Natural killer cell (primary cell): ENCODE results near the gene SLC7A6OS. TPM values are rescaled to one million over a fixed set of nuclear protein-coding genes. Genes with fewer than 3 reads are reported as not detected.

Experiments used
- ATAC-seq, 3 donors: fragments of 150-1000 bp in 2 of 3; fragments of 200-7000 bp in 1 of 3; cut with Tn5 transposase; 1 replicate in 1 of 3; 2 replicates in 2 of 3; pipeline ENCODE4 v1.10.0; 2021; ENCODE audit warnings: mild to moderate bottlenecking in 2 of 3, moderate library complexity in 2 of 3
- DNase-seq, 2 donors: peaks; one replicate each; pipeline versions ENCODE4 v3.0.0 to v3.0.0-alpha.2; 2013 to 2021; ENCODE audit warnings: mixed read lengths in 1 of 2
- H3K27ac ChIP-seq: one replicate; pipeline ENCODE4 v1.5.1; 2013; ENCODE audit warnings: mild to moderate bottlenecking, low read length
- H3K27me3 ChIP-seq: one replicate; pipeline ENCODE4 v1.6.1; 2013; ENCODE audit warnings: low read length; ENCODE audit not compliant: control insufficient read depth, insufficient read depth
- H3K36me3 ChIP-seq: one replicate; pipeline ENCODE4 v1.6.1; 2013; ENCODE audit warnings: low read length; ENCODE audit not compliant: control insufficient read depth, insufficient read depth
- H3K4me1 ChIP-seq: one replicate; pipeline ENCODE4 v1.6.1; 2013; ENCODE audit warnings: low read length; ENCODE audit not compliant: control insufficient read depth, insufficient read depth
- H3K4me3 ChIP-seq: one replicate; pipeline ENCODE4 v1.5.1; 2013; ENCODE audit warnings: low read length
- H3K9me3 ChIP-seq: one replicate; pipeline ENCODE4 v1.6.1; 2013; ENCODE audit warnings: low read length; ENCODE audit not compliant: control insufficient read depth, insufficient read depth
- H3K27ac Mint-ChIP-seq, 2 donors: one replicate each; pipeline ENCODE4 v1.8.0; 2022; ENCODE audit warnings: mild to moderate bottlenecking in 2 of 2, mixed read lengths in 2 of 2, moderate library complexity in 1 of 2
- H3K27me3 Mint-ChIP-seq, 2 donors: one replicate each; pipeline ENCODE4 v1.8.0; 2022; ENCODE audit warnings: low read depth in 2 of 2, mixed read lengths in 2 of 2
- H3K36me3 Mint-ChIP-seq: one replicate; pipeline ENCODE4 v1.8.0; 2022; ENCODE audit warnings: mixed read lengths
- H3K4me1 Mint-ChIP-seq, 2 donors: one replicate each; pipeline ENCODE4 v1.8.0; 2022; ENCODE audit warnings: mixed read lengths in 2 of 2
- H3K4me3 Mint-ChIP-seq: one replicate; pipeline ENCODE4 v1.8.0; 2022; ENCODE audit warnings: mild to moderate bottlenecking, moderate library complexity, mixed read lengths
- H3K9me3 Mint-ChIP-seq, 2 donors: one replicate each; pipeline ENCODE4 v1.8.0; 2022; ENCODE audit warnings: mixed read lengths in 2 of 2
- WGBS: methylation state at CpG from one replicate; pipeline ENCODE4 v1.1.7; 2013; ENCODE audit warnings: missing lambda C conversion rate; ENCODE audit not compliant: insufficient coverage; 5-methylcytosine and 5-hydroxymethylcytosine counted together
- intact Hi-C: fragments of 100-400 bp; cut with micrococcal nuclease; formaldehyde crosslinking; loops from one replicate; pipeline ENCODE4 v1.14.2; 2022
- total RNA-seq, 4 donors: library from RNA; stranded (reverse); fragments of 120-200 nt in 1 of 4; gene quantifications; one replicate each; pipeline versions ENCODE4 v1.2.3 to v1.2.4, GENCODE V29; 2013 to 2022
- TF ChIP-seq, protein P1 (sequence below): fragments of 200-600 bp; IDR thresholded peaks from one replicate; pipeline ENCODE4 v1.8.0; 2022; ENCODE audit warnings: antibody characterized with exemption

Gene SLC7A6OS
- total RNA-seq, 3 donors from 2014 or later (not counting 1 experiment from before 2014, with no cell fraction given): 46.3 to 57.3 (median 56.1) TPM

- H3K9me3 ChIP-seq: no peaks in the 10 kb centered on the region
- H3K4me1 ChIP-seq: no peaks in the 10 kb centered on the region
- H3K36me3 ChIP-seq: peaks cover 77% of the 10 kb centered on the region
- no peaks in the 10 kb centered on the region for H3K36me3 Mint-ChIP-seq
- H3K27me3 Mint-ChIP-seq: no peaks in the 10 kb centered on the region
- DNase-seq (no peak), ATAC-seq (no peak)
- 97% methylated on average over 27 of the region's 27 CpGs for WGBS
- H3K9me3 Mint-ChIP-seq: no peaks in the 10 kb centered on the region
- no peak overlapping the region for H3K4me3 ChIP-seq
- no peak overlapping the region for H3K27ac ChIP-seq
- H3K4me3 Mint-ChIP-seq: no peak overlapping the region
- peaks cover 0 to 7% of the 10 kb centered on the region in 2 donors for H3K4me1 Mint-ChIP-seq
- H3K27me3 ChIP-seq: no peaks in the 10 kb centered on the region
- TF ChIP-seq, protein P1, sequence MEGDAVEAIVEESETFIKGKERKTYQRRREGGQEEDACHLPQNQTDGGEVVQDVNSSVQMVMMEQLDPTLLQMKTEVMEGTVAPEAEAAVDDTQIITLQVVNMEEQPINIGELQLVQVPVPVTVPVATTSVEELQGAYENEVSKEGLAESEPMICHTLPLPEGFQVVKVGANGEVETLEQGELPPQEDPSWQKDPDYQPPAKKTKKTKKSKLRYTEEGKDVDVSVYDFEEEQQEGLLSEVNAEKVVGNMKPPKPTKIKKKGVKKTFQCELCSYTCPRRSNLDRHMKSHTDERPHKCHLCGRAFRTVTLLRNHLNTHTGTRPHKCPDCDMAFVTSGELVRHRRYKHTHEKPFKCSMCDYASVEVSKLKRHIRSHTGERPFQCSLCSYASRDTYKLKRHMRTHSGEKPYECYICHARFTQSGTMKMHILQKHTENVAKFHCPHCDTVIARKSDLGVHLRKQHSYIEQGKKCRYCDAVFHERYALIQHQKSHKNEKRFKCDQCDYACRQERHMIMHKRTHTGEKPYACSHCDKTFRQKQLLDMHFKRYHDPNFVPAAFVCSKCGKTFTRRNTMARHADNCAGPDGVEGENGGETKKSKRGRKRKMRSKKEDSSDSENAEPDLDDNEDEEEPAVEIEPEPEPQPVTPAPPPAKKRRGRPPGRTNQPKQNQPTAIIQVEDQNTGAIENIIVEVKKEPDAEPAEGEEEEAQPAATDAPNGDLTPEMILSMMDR: no peak
- H3K27ac Mint-ChIP-seq: no peak overlapping the region
- intact Hi-C loops: no loop called here
Measured at GRCh38 chr16:68348639-68349445, 38.1 kb upstream of the SLC7A6OS start.

GRCh38 chr16:68347605-68348004 lies 36.9 kb upstream of the SLC7A6OS start:
- ATAC-seq (no peak), DNase-seq (no peak)
- WGBS: 67% methylated on average over 3 of the region's 4 CpGs
- Mint-ChIP-seq H3K27ac (no peak overlapping the region), H3K4me3 (no peak overlapping the region), H3K9me3 (no peaks in the 10 kb centered on the region), H3K27me3 (no peaks in the 10 kb centered on the region), H3K4me1 (peaks cover 0 to 7% of the 10 kb centered on the region in 2 donors), H3K36me3 (no peaks in the 10 kb centered on the region)
- H3K27ac ChIP-seq: no peak overlapping the region
- H3K4me3 ChIP-seq: no peak overlapping the region
- no peaks in the 10 kb centered on the region for H3K4me1 ChIP-seq
- no peaks in the 10 kb centered on the region for H3K9me3 ChIP-seq
- peaks cover 70% of the 10 kb centered on the region for H3K36me3 ChIP-seq
- intact Hi-C loops: no loop called here
- no peaks in the 10 kb centered on the region for H3K27me3 ChIP-seq
- TF ChIP-seq, protein P1: no peak

DNA sequence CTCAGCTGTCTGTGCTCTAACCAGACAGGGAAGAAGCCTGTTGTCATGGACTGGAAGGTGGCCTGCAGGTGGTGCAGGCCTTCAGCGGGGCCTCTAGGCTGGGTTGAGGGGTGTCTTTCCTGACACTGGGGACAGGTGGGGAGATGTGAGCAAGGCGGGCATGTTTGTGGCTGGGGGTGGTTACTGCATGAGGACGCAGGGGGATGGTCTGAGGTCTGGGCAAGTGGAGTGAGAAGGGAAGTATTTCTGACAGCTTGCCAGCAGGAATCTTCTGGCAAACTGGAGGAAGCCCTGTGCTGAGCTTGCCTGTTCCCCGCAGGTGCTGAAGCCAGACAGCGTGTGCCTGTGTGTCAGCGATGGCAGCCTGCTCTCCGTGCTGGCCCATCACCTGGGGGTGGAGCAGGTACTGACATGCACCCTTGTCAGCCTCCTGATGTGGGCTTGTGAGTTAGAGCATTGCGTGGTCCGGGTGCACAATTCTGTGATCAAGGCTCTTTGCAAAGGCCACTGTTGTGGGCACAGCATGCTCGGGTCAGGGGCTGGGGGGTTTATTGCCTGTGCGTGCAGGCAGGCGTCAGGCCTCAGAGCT lies 36.2 kb upstream of the SLC7A6OS start:
- ATAC-seq (no peak), DNase-seq (no peak)
- H3K4me1 ChIP-seq: no peaks in the 10 kb centered on the region
- H3K27me3 ChIP-seq: no peaks in the 10 kb centered on the region
- no peaks in the 10 kb centered on the region for H3K9me3 ChIP-seq
- WGBS: 68% methylated on average over 12 of the region's 12 CpGs
- TF ChIP-seq, protein P1: no peak
- H3K4me1 Mint-ChIP-seq: peaks cover 0 to 7% of the 10 kb centered on the region in 2 donors
- H3K36me3 ChIP-seq: peaks cover 70% of the 10 kb centered on the region
- no peak overlapping the region for H3K4me3 Mint-ChIP-seq
- H3K27ac ChIP-seq: no peak overlapping the region
- intact Hi-C loops: no loop called here
- H3K27me3 Mint-ChIP-seq: no peaks in the 10 kb centered on the region
- H3K4me3 ChIP-seq: no peak overlapping the region
- H3K9me3 Mint-ChIP-seq: no peaks in the 10 kb centered on the region
- no peak overlapping the region for H3K27ac Mint-ChIP-seq
- H3K36me3 Mint-ChIP-seq: no peaks in the 10 kb centered on the region
